GM21786 (cell line): ENCODE measurements around the gene WASF2.
"Not testable (repeated sequence)": the region's sequence is repeated elsewhere in the genome, so short reads cannot be mapped to it uniquely, and the experiment has no call there.

Source experiments
- ATAC-seq: cut with Tn5 transposase; IDR thresholded peaks from one replicate; pipeline ENCODE4 v1.9.1; 2021; ENCODE audit not compliant: unreplicated experiment

Gene WASF2

GRCh38 chr1:27463916-27464315, 26.1 kb downstream of the WASF2 start:
- not testable (repeated sequence) for ATAC-seq

DNA sequence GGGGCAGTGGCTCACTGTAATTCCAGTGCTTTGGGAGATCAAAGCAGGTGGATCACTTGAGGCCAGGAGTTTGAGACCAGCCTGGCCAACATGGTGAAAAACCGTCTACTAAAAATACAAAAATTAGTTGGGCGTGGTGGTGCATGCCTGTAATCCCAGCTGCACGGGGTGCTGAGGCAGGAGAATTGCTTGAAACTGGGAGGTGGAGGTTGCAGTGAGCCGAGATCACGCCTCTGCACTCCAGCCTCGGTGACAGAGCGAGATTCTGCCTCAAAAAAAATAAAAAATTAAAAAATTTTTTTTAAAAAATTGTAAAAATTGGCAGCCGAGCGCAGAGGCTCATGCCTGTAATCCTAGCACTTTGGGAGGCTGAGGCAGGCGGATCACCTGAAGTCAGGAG, 31.4 kb downstream of the WASF2 start:
- not testable (repeated sequence) for ATAC-seq

DNA sequence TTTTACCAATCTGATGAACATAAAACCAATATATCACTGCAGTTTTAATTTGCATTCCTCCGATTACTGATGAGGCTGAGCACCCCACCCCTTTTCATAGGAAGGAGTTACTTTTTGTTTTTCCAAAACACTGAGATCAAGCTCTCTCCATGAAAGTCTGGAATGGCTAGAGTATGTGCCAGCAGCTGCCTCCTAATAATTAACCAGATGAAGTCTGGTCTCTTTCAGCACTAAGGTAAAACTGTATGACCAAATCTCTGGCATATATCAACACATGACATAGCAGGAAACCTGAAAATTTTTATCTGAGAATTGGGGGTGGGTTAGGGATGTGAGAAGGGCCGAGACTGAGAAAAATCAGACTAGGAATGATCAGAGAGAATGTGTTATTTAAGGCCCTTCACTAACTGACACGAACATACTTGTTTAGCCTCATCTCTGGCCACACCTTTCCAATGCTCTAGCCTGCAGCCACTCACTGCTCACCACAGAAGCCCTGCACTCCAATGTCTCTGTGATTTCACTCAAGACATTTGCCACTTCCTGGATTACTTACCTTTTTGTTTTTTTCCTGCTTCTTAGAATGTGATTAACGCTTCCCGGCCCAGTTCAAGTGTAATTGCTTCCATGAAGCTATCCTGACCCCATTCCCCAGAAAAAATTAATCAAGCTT, 34.7 kb downstream of the WASF2 start:
- no peak for ATAC-seq

- no peak for ATAC-seq
These were observed 35.4 kb downstream of the WASF2 start for GRCh38 chr1:27454610-27455009.

GRCh38 chr1:27451343-27451742, 38.6 kb downstream of the WASF2 start:
- ATAC-seq, result no peak

DNA sequence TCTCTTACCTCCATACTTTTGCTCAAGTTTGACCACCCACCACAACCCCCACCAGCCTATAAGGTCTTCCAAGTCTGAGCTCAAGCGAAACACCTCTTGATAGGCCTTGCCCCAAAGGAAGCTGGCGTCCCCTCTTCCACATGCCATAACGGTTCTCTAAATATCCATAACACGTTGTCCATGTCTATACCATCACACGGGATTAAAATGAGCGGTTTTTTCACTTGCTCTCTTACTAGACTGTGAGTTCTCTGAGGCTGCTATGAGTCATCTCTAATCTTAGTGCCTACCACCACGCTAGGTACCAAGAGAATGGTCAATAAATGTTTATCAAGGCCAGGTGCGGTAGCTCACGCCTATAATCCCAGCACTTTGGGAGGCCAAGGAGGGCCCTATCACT, 41.0 kb downstream of the WASF2 start:
- ATAC-seq, result no peak

GRCh38 chr1:27447883-27448282, 42.1 kb downstream of the WASF2 start:
- ATAC-seq, result no peak

- no peak for ATAC-seq
These were observed 42.6 kb downstream of the WASF2 start for GRCh38 chr1:27447399-27447798.

GRCh38 chr1:27446496-27447020, 43.4 kb downstream of the WASF2 start:
- ATAC-seq, result no peak

- peak; percentile 51 for ATAC-seq
These were observed 44.6 kb downstream of the WASF2 start for GRCh38 chr1:27445177-27445936.

DNA sequence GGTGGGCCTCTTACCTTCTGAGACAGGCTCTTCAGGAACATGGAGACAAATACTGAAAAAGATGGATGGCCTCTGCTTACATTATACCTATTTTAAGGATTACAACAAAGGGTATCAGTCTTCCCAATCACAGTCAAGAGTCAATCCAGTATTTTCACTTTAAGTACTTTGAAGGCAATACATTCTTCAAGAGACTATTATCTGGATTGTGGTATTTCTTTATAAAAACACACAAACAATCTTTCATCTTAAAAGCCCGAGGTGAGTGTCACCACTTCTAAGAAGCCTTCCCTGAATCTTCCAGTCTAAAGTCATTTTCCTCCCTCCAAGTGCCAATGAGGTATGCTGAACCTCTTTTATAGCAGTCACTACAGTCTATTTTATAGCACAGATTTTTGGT, 45.3 kb downstream of the WASF2 start:
- no peak for ATAC-seq

- no peak for ATAC-seq
These were observed 50.8 kb downstream of the WASF2 start for GRCh38 chr1:27439150-27439549.

DNA sequence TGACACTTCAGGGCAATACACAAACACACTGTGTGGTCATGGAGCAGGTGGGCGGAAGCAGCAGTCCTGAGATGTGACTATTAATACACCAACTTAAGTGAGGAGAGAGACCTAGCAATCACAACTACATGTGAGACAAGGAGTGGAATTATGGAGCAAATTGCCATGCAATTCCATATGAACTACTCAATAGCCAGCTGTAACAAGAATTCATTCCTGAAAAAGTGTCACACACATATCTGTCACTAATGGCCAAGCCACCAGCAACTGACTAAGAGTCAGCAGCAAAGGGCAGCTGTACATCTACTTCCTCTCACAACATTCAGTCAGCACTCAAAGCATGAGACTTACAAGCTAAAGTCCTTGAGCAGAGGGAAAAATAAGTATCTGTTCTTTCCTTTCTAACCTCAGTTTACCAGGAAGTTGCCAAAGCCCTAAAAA, 51.3 kb downstream of the WASF2 start:
- ATAC-seq, result no peak

DNA sequence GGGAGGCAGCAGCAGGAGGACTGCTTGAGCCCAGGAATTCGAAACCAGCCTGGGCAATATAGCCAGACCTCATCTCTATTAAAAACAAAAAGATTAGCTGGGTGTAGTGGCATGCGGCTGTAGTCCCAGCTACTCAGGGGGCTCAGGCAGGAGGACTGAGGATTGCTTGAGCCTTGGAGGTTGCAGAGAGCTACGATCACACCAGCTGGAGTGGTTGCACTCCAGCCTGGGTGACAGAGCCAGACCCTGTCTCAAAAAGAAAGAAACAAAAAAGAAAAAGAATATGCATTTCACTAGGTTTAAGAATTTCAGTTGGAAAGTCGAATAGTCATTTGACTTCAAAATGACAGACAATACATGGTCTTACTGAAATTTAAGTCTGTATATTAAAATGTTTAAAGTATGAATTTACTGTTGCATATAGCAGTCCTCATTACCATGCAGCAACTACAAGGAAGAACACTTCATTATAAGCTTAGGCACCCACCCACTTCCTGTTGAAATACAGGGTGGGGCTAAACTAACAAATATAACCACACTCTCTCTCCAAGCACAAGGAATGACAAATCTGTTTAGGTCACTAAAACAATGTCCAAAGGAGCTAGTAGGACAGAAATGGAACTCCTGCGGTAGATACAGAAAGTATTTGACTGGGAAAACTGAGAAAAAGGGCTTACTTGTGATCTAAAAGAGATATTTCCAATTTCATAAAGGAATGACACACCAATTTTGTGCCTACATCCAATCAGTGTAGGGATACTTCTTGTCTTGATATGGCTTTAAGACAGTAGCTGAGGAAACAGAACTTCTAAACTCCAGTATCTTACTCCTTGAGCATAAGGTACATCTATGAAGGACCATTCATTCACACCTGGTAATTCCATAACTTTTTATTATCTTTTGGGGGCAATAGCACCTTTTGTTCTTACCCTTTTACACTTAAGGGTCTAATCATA, 53.5 kb downstream of the WASF2 start:
- no peak for ATAC-seq

GRCh38 chr1:27435566-27436203, 54.3 kb downstream of the WASF2 start:
- ATAC-seq, result no peak

- no peak for ATAC-seq
These were observed 56.3 kb downstream of the WASF2 start for GRCh38 chr1:27433706-27434105.

GRCh38 chr1:27432725-27433124, 57.2 kb downstream of the WASF2 start:
- not testable (repeated sequence) for ATAC-seq

GRCh38 chr1:27431601-27431940, 58.4 kb downstream of the WASF2 start:
- no peak for ATAC-seq

DNA sequence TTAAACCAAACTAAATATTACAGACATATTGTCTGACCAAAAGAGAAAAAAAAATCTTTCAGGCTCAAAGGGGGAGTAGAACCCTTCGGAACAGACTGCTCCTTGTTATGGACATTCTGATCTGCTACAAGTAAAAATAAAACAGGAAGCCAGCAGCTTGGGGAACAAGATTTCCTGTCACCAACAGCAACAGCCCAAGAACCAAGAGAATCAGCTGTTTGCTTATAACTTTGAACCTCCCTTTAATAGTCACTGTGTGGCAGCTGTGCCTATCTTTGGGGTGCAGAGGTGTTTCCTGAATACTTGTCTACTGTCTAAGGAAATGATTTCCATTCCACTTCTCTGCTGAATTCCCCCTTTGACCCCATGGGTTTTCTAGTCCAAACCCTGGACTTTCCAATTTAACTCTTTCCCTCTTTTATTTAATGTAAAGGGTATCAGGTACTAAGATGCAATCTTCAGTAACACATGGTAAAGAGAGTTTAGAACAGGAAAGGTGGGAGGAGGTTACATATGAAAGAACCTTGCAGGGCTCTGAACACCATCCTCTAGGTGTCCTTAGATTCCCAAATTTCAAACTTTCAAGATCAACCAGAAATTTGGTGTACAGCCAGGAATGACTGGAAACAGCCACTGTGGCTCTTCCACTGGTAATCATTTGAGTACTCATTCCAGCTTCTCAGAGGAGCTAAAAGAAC, 58.9 kb downstream of the WASF2 start:
- no peak for ATAC-seq

- ATAC-seq, result no peak
These were observed 60.9 kb downstream of the WASF2 start for GRCh38 chr1:27429029-27429425.
